H1 (cell line): ENCODE results near the gene HBM. TPM values are rescaled to one million over a fixed set of nuclear protein-coding genes. Genes with fewer than 3 reads are reported as not detected.

Experiments used
- CTCF ChIA-PET: fragments of 300-600 bp; sonication (Branson Sonifier 250); formaldehyde crosslinking; loops from one replicate; lab custom pipeline; 2021; ENCODE audit not compliant: partially characterized antibody; lab: Charles Lee
- POLR2A ChIA-PET: fragments of 300-600 bp; sonication (Branson Sonifier 250); formaldehyde crosslinking; loops from one replicate; lab custom pipeline; 2021; ENCODE audit warnings: inconsistent platforms; ENCODE audit not compliant: partially characterized antibody; lab: Charles Lee
- DNase-seq, 2 experiments: peaks; one replicate each; pipeline versions ENCODE4 v3.0.0 to v3.0.0-alpha.2; 2010 to 2022; ENCODE audit warnings: low spot score in 2 of 2, low read depth in 1 of 2, mixed read lengths in 1 of 2
- FAIRE-seq: peaks from 2 replicates; lab custom pipeline; 2011; peaks lifted over from hg19 to GRCh38; lab: Jason Lieb, UNC
- H2AFZ ChIP-seq: 2 replicates; pipeline ENCODE4 v1.8.1; 2012; ENCODE audit warnings: low read length, inconsistent platforms
- H2AK5ac ChIP-seq: 2 replicates; pipeline ENCODE4 v1.6.1; 2013; ENCODE audit warnings: low read depth, low read length
- H2BK120ac ChIP-seq: replicated peaks from 2 replicates; pipeline ENCODE3; 2013; ENCODE audit warnings: low read depth, low read length, inconsistent platforms
- H2BK12ac ChIP-seq: 2 replicates; pipeline ENCODE4 v1.6.1; 2013; ENCODE audit warnings: low read depth, low read length
- H2BK15ac ChIP-seq: 2 replicates; pipeline ENCODE4 v1.6.1; 2013; ENCODE audit warnings: low read length
- H2BK20ac ChIP-seq: 2 replicates; pipeline ENCODE4 v1.6.1; 2013; ENCODE audit warnings: low read length
- H2BK5ac ChIP-seq: 2 replicates; pipeline ENCODE4 v1.6.1; 2013; ENCODE audit warnings: low read depth, low read length
- H3K14ac ChIP-seq: 2 replicates; pipeline ENCODE4 v1.6.1; 2013; ENCODE audit warnings: inconsistent platforms; ENCODE audit not compliant: insufficient read length
- H3K18ac ChIP-seq: 2 replicates; pipeline ENCODE4 v1.6.1; 2013; ENCODE audit warnings: low read length; ENCODE audit errors: extremely low read depth
- H3K23ac ChIP-seq: 2 replicates; pipeline ENCODE4 v1.6.1; 2013; ENCODE audit warnings: inconsistent platforms; ENCODE audit not compliant: insufficient read length
- H3K23me2 ChIP-seq: 2 replicates; pipeline ENCODE4 v1.6.1; 2013; ENCODE audit warnings: low read depth, low read length
- H3K27ac ChIP-seq: 2 replicates; pipeline ENCODE4 v1.6.1; 2011; ENCODE audit warnings: low read depth, low read length, inconsistent platforms
- H3K27me3 ChIP-seq, 4 experiments: replicated peaks in 1 of 4; 1 replicate in 1 of 4; 2 replicates in 3 of 4; pipeline versions ENCODE4 v1.6.1 to v1.8.1; 2011 to 2013; ENCODE audit warnings: low read length in 3 of 4, mild to moderate bottlenecking in 3 of 4, inconsistent platforms in 2 of 4, mixed read lengths in 2 of 4, moderate library complexity in 1 of 4; ENCODE audit not compliant: control insufficient read depth in 3 of 4, insufficient read depth in 3 of 4; ENCODE audit errors: extremely low read depth in 1 of 4
- H3K36me3 ChIP-seq, 4 experiments: 2 replicates each; pipeline versions ENCODE4 v1.6.1 to v1.8.1; 2011 to 2013; ENCODE audit warnings: mild to moderate bottlenecking in 4 of 4, low read length in 3 of 4, moderate library complexity in 2 of 4, control low read depth in 1 of 4, inconsistent platforms in 1 of 4; ENCODE audit not compliant: insufficient read depth in 4 of 4, control insufficient read depth in 2 of 4
- H3K4ac ChIP-seq: replicated peaks from 2 replicates; pipeline ENCODE3; 2013; ENCODE audit warnings: low read length, low read depth, mixed read lengths, inconsistent platforms; ENCODE audit not compliant: insufficient read length
- H3K4me1 ChIP-seq, 4 experiments: replicated peaks in 1 of 4; 1 replicate in 1 of 4; 2 replicates in 3 of 4; pipeline versions ENCODE4 v1.6.1 to v1.8.1; 2011 to 2013; ENCODE audit warnings: low read length in 3 of 4, inconsistent platforms in 2 of 4, mixed read lengths in 1 of 4; ENCODE audit not compliant: insufficient read depth in 4 of 4, control insufficient read depth in 3 of 4
- H3K4me2 ChIP-seq, 2 experiments: 2 replicates each; pipeline versions ENCODE4 v1.6.1 to v1.8.1; 2011 to 2013; ENCODE audit warnings: low read depth in 2 of 2, low read length in 2 of 2, control low read depth in 1 of 2, inconsistent platforms in 1 of 2, mild to moderate bottlenecking in 1 of 2; ENCODE audit not compliant: insufficient read depth in 1 of 2
- H3K4me3 ChIP-seq, 4 experiments: fragments of 200-600, 300-600 bp in 1 of 4; sonication (generic), shearing (Covaris generic), sonication (Bioruptor Twin) in 1 of 4; 2 replicates each; pipeline versions ENCODE4 v1.5.1 to v1.8.1; 2011 to 2016; ENCODE audit warnings: low read length in 4 of 4, low read depth in 3 of 4, control low read depth in 2 of 4, inconsistent platforms in 2 of 4, mild to moderate bottlenecking in 2 of 4, mixed read lengths in 1 of 4, moderate library complexity in 1 of 4; ENCODE audit not compliant: insufficient read depth in 2 of 4; ENCODE audit errors: extremely low read depth in 1 of 4
- H3K56ac ChIP-seq: replicated peaks from 2 replicates; pipeline ENCODE3; 2013; ENCODE audit warnings: low read depth, mild to moderate bottlenecking, mixed read lengths, low read length, inconsistent platforms; ENCODE audit not compliant: insufficient read length
- H3K79me1 ChIP-seq: 2 replicates; pipeline ENCODE4 v1.6.1; 2013; ENCODE audit warnings: low read depth, low read length, control low read depth
- H3K79me2 ChIP-seq, 2 experiments: 2 replicates each; pipeline versions ENCODE4 v1.6.1 to v1.8.1; 2012 to 2013; ENCODE audit warnings: low read length in 2 of 2, mild to moderate bottlenecking in 2 of 2, inconsistent platforms in 1 of 2; ENCODE audit not compliant: insufficient read depth in 2 of 2, control insufficient read depth in 1 of 2
- H3K9ac ChIP-seq, 4 experiments: replicated peaks in 1 of 4; 1 replicate in 1 of 4; 2 replicates in 3 of 4; pipeline versions ENCODE4 v1.6.1 to v1.8.1; 2011 to 2013; ENCODE audit warnings: low read depth in 3 of 4, low read length in 3 of 4, control low read depth in 2 of 4, mild to moderate bottlenecking in 2 of 4, moderate library complexity in 2 of 4, inconsistent platforms in 1 of 4; ENCODE audit errors: extremely low read depth in 1 of 4
- H3K9me3 ChIP-seq, 2 experiments: 2 replicates each; pipeline versions ENCODE4 v1.6.1 to v1.8.1; 2012 to 2013; ENCODE audit warnings: mild to moderate bottlenecking in 2 of 2, moderate library complexity in 2 of 2, control low read depth in 1 of 2, inconsistent platforms in 1 of 2, low read depth in 1 of 2, low read length in 1 of 2, mixed read lengths in 1 of 2; ENCODE audit not compliant: insufficient read depth in 2 of 2
- H4K20me1 ChIP-seq, 2 experiments: replicated peaks in 1 of 2; 2 replicates each; pipeline versions ENCODE3 to v1.8.1; 2011 to 2013; ENCODE audit warnings: inconsistent platforms in 2 of 2, low read length in 2 of 2, mild to moderate bottlenecking in 1 of 2; ENCODE audit not compliant: insufficient read depth in 2 of 2, control insufficient read depth in 1 of 2
- H4K5ac ChIP-seq: 2 replicates; pipeline ENCODE4 v1.6.1; 2013; ENCODE audit warnings: low read length, low read depth, mixed read lengths, inconsistent platforms; ENCODE audit not compliant: insufficient read length
- H4K8ac ChIP-seq: 2 replicates; pipeline ENCODE4 v1.8.0; 2013; ENCODE audit warnings: mild to moderate bottlenecking, moderate library complexity, low read length, inconsistent platforms; ENCODE audit not compliant: insufficient read depth; ENCODE audit errors: extremely low read depth
- H4K91ac ChIP-seq: replicated peaks from 2 replicates; pipeline ENCODE3; 2013; ENCODE audit warnings: low read length, mixed read lengths, inconsistent platforms; ENCODE audit not compliant: insufficient read length
- CEBPB ChIP-seq: IDR thresholded peaks from 2 replicates; pipeline ENCODE4 v1.6.1; 2012; ENCODE audit warnings: low read depth, low read length
- FOSL1 ChIP-seq: IDR thresholded peaks from 2 replicates; pipeline ENCODE4 v1.6.1; 2011; ENCODE audit warnings: mild to moderate bottlenecking, low read depth, low read length, moderate library complexity; ENCODE audit not compliant: insufficient read depth
- JUN ChIP-seq: IDR thresholded peaks from 2 replicates; pipeline ENCODE4 v1.6.1; 2011; ENCODE audit warnings: low read depth, mild to moderate bottlenecking, improper control_type of control experiment, low read length
- KDM1A ChIP-seq: fragments of 200-600, 300-600 bp; sonication (generic); IDR thresholded peaks from 2 replicates; pipeline ENCODE4 v1.7.1; 2016; ENCODE audit warnings: mild to moderate bottlenecking, low read length, borderline replicate concordance
- NRF1 ChIP-seq: IDR thresholded peaks from 2 replicates; pipeline ENCODE4 v1.6.1; 2011; ENCODE audit warnings: mild to moderate bottlenecking, low read depth, low read length, improper control_type of control experiment
- POU5F1 ChIP-seq: IDR thresholded peaks from 2 replicates; pipeline ENCODE4 v1.6.1; 2011; ENCODE audit warnings: low read depth, mild to moderate bottlenecking, low read length, moderate library complexity
- SIN3A ChIP-seq, 2 experiments: IDR thresholded peaks in 1 of 2; conservative IDR thresholded peaks in 1 of 2; 2 replicates each; pipeline ENCODE4 v1.6.1; 2011 to 2012; ENCODE audit warnings: low read length in 2 of 2, improper control_type of control experiment in 1 of 2, low read depth in 1 of 2, mild to moderate bottlenecking in 1 of 2
- TBP ChIP-seq: IDR thresholded peaks from 2 replicates; pipeline ENCODE4 v1.6.1; 2011; ENCODE audit warnings: low read depth, low read length, improper control_type of control experiment
- TCF12 ChIP-seq: IDR thresholded peaks from 2 replicates; pipeline ENCODE4 v1.6.1; 2011; ENCODE audit warnings: low read depth, mild to moderate bottlenecking, low read length
- WGBS, 2 experiments: shearing (Covaris generic) in 1 of 2; methylation state at CpG; one replicate each; pipeline versions ENCODE4 v1.1.6 to v1.1.7; 2013 to 2015; ENCODE audit warnings: low lambda C conversion rate in 2 of 2, mixed read lengths in 2 of 2, inconsistent platforms in 1 of 2, low coverage in 1 of 2, missing lambda C conversion rate in 1 of 2; ENCODE audit not compliant: insufficient replicate concordance in 2 of 2, insufficient coverage in 1 of 2, insufficient read length in 1 of 2; ENCODE audit errors: extremely low coverage in 1 of 2, missing lambda C conversion rate in 1 of 2; 5-methylcytosine and 5-hydroxymethylcytosine counted together
- polyA plus RNA-seq, 7 experiments: library from polyadenylated mRNA; depleted of rRNA in 3 of 7; stranded (reverse) in 5 of 7; unstranded in 2 of 7; fragments of >200 nt in 5 of 7; fragments of 200-250 nt in 2 of 7; gene quantifications; 1 replicate in 5 of 7; 2 replicates in 1 of 7; 4 replicates in 1 of 7; pipeline versions ENCODE4 v1.2.1 to v1.2.3, GENCODE V29; 2011 to 2013; ENCODE audit warnings: missing spikeins in 2 of 7, mixed read lengths in 2 of 7
- total RNA-seq: library from RNA; stranded (reverse); fragmentation: NEBNext Ultra II Directional; extraction: Animal tissue kit (Norgen Biotek cat#: 25700); gene quantifications from 2 replicates; pipeline ENCODE4 v1.2.1, GENCODE V29; 2021
- TF ChIP-seq, protein P1 (sequence below): IDR thresholded peaks from 2 replicates; pipeline ENCODE4 v1.6.1; 2012; ENCODE audit warnings: low read length, inconsistent platforms
- TF ChIP-seq, protein P2 (sequence below): IDR thresholded peaks from 2 replicates; pipeline ENCODE4 v1.6.1; 2011; ENCODE audit warnings: low read length, improper control_type of control experiment

The HBM gene
- total and polyA plus RNA-seq, 2 of the 8 experiments (the other 6 are each of a cell fraction or from before 2014, with no cell fraction given), result 0.88 TPM; not detected in 1

DNA sequence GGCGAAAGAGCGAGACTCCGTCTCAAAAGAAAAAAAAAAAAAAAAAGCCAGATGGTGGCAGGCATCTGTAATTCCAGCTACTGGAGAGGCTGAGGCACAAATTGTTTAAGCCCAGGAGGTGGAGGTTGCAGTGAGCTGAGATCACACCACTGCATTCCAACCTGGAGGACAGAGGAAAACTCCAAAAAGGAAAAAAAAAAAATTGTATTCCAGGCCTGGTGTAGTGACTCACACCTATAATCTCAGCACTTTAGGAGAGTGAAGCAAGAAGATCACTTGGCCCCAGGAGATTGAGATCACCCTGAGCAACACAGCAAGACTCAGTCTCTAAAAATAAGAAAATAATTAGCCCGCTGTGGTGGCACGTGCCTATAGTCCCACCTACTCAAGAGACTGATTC lies 34.6 kb downstream of the HBM start:
- Histone ChIP-seq H3K4me3 (no peak overlapping the region), H4K20me1 (peaks cover 0 to 12% of the 10 kb centered on the region in 2 experiments), H3K4me2 (no peak overlapping the region), H2BK120ac (no peak overlapping the region), H3K4ac (no peak overlapping the region), H4K91ac (no peak overlapping the region), H3K23me2 (no peaks in the 10 kb centered on the region), H3K79me2 (peaks cover 0 to 7% of the 10 kb centered on the region in 2 experiments; a peak in 2 of 4 replicates), H3K14ac (no peak overlapping the region), H3K56ac (no peak overlapping the region), H2BK12ac (no peak overlapping the region), H3K79me1 (peaks cover 4% of the 10 kb centered on the region; the same call in 1 of the 2 replicates), H2AK5ac (no peak overlapping the region), H4K8ac (no peak overlapping the region), H2BK15ac (no peak overlapping the region), H3K23ac (no peak overlapping the region), H3K9me3 (no peaks in the 10 kb centered on the region), H2BK5ac (no peak overlapping the region), H4K5ac (no peak overlapping the region), H3K4me1 (no peaks in the 10 kb centered on the region), H3K18ac (no peak overlapping the region), H2AFZ (no peak overlapping the region), H2BK20ac (no peak overlapping the region), H3K27ac (no peak overlapping the region), H3K27me3 (no peaks in the 10 kb centered on the region), H3K36me3 (peaks cover 33 to 70% (median 58%) of the 10 kb centered on the region in 4 experiments), H3K9ac (no peak overlapping the region)
- FAIRE-seq (no peak), DNase-seq (no peak)
- 100% methylated on average over 5 of the region's 5 CpGs; no CpG with 5 or more reads in 1 of the 2 experiments for whole genome bisulfite sequencing, 2 experiments
- POLR2A ChIA-PET, result interaction anchor here (0.6 to 34.3 kb wide), 4 partner anchors 16 to 119 kb away, joined by 3 to 348 read pairs (median 4); partner anchors contain the start of gene LUC7L
- CTCF ChIA-PET, result interaction anchor here (0.5 to 0.6 kb wide), 3 partner anchors 16 to 301 kb away, joined by 3 to 4 read pairs (median 3); no protein-coding TSS in a partner anchor
- TF ChIP-seq CEBPB, result no peak
- TF ChIP-seq SIN3A (conservative IDR thresholded peaks at IDR 0.05 in 1 of 2, IDR thresholded peaks at IDR 0.05 in 1 of 2; ENCODE audit: low read depth in 1 of 2, low read length in 2 of 2), result no peak
- TF ChIP-seq JUN, result no peak
- TF ChIP-seq FOSL1, result no peak
- TF ChIP-seq, protein P1, sequence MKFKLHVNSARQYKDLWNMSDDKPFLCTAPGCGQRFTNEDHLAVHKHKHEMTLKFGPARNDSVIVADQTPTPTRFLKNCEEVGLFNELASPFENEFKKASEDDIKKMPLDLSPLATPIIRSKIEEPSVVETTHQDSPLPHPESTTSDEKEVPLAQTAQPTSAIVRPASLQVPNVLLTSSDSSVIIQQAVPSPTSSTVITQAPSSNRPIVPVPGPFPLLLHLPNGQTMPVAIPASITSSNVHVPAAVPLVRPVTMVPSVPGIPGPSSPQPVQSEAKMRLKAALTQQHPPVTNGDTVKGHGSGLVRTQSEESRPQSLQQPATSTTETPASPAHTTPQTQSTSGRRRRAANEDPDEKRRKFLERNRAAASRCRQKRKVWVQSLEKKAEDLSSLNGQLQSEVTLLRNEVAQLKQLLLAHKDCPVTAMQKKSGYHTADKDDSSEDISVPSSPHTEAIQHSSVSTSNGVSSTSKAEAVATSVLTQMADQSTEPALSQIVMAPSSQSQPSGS, result no peak
- no peak for TF ChIP-seq NRF1
- no peak for TF ChIP-seq TCF12
- TF ChIP-seq KDM1A, result no peak
- no peak for TF ChIP-seq POU5F1
- no peak for TF ChIP-seq TBP
- TF ChIP-seq, protein P2, sequence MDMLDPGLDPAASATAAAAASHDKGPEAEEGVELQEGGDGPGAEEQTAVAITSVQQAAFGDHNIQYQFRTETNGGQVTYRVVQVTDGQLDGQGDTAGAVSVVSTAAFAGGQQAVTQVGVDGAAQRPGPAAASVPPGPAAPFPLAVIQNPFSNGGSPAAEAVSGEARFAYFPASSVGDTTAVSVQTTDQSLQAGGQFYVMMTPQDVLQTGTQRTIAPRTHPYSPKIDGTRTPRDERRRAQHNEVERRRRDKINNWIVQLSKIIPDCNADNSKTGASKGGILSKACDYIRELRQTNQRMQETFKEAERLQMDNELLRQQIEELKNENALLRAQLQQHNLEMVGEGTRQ, result no peak
